GM12891 (cell line): Measurements from ENCODE around the gene KIAA1614.

Source experiments
- DNase-seq: peaks from one replicate; pipeline ENCODE4 v3.0.0; 2011; ENCODE audit warnings: low spot score; ENCODE audit not compliant: insufficient read length
- FAIRE-seq: peaks from 2 replicates; lab custom pipeline; 2011; peaks lifted over from hg19 to GRCh38; lab: Jason Lieb, UNC
- PAX5 ChIP-seq: IDR thresholded peaks from 2 replicates; pipeline ENCODE4 v1.6.1; 2011; ENCODE audit warnings: low read length, moderate library complexity, mild to moderate bottlenecking; ENCODE audit not compliant: insufficient read depth, severe bottlenecking
- POLR2A ChIP-seq: IDR thresholded peaks from 2 replicates; pipeline ENCODE4 v1.6.1; 2011; ENCODE audit warnings: low read depth, low read length, control low read depth
- POLR2AphosphoS5 ChIP-seq: IDR thresholded peaks from 2 replicates; pipeline ENCODE4 v1.6.1; 2011; ENCODE audit warnings: low read depth, low read length, control low read depth
- POU2F2 ChIP-seq: IDR thresholded peaks from 2 replicates; pipeline ENCODE4 v1.6.1; 2011; ENCODE audit warnings: low read depth, mild to moderate bottlenecking, control low read depth, low read length, moderate library complexity
- SPI1 ChIP-seq: IDR thresholded peaks from 2 replicates; pipeline ENCODE4 v1.6.1; 2011; ENCODE audit warnings: low read depth, low read length, control low read depth
- TAF1 ChIP-seq: IDR thresholded peaks from 2 replicates; pipeline ENCODE4 v1.6.1; 2011; ENCODE audit warnings: low read depth, low read length, control low read depth

Gene KIAA1614

GRCh38 chr1:180892675-180893074 lies 20.0 kb upstream of the KIAA1614 start:
- no peak for FAIRE-seq
- DNase-seq, result no peak
- TF ChIP-seq POU2F2, result no peak
- TF ChIP-seq POLR2A, result no peak
- no peak for TF ChIP-seq SPI1

GRCh38 chr1:180893614-180894013 lies 19.1 kb upstream of the KIAA1614 start:
- DNase-seq (no peak), FAIRE-seq (no peak)
- TF ChIP-seq TAF1 (no peak), PAX5 (no peak), POU2F2 (no peak), POLR2AphosphoS5 (no peak), SPI1 (no peak), POLR2A (no peak)

GRCh38 chr1:180896161-180896560 lies 16.5 kb upstream of the KIAA1614 start:
- no peak for TF ChIP-seq SPI1
- no peak for TF ChIP-seq POLR2A
- TF ChIP-seq TAF1, result no peak
- TF ChIP-seq PAX5, result no peak
- no peak for TF ChIP-seq POLR2AphosphoS5
- no peak for TF ChIP-seq POU2F2
- FAIRE-seq (no peak), DNase-seq (no peak)

- TF ChIP-seq TAF1 (no peak), POLR2AphosphoS5 (no peak), SPI1 (no peak), PAX5 (no peak)
- no peak for DNase-seq
- FAIRE-seq, result no peak
These were observed 14.1 kb upstream of the KIAA1614 start for GRCh38 chr1:180898441-180899219.

- FAIRE-seq (no peak), DNase-seq (no peak)
- TF ChIP-seq POLR2AphosphoS5 (no peak), POLR2A (no peak), TAF1 (no peak), SPI1 (no peak), PAX5 (no peak), POU2F2 (no peak)
These were observed 13.4 kb upstream of the KIAA1614 start for GRCh38 chr1:180899262-180899661.

GRCh38 chr1:180901076-180901990 lies 11.4 kb upstream of the KIAA1614 start:
- TF ChIP-seq PAX5, result no peak
- TF ChIP-seq SPI1, result no peak
- TF ChIP-seq POLR2AphosphoS5, result no peak
- TF ChIP-seq TAF1, result no peak
- FAIRE-seq, result no peak
- DNase-seq, result no peak

GRCh38 chr1:180902541-180902940 lies 10.2 kb upstream of the KIAA1614 start:
- TF ChIP-seq POU2F2 (no peak), POLR2A (no peak), POLR2AphosphoS5 (no peak), PAX5 (no peak), TAF1 (no peak), SPI1 (no peak)
- no peak for DNase-seq
- no peak for FAIRE-seq

- FAIRE-seq, result no peak
- no peak for DNase-seq
- TF ChIP-seq POLR2AphosphoS5, result no peak
- no peak for TF ChIP-seq PAX5
- TF ChIP-seq SPI1, result no peak
- TF ChIP-seq POLR2A, result no peak
- TF ChIP-seq TAF1, result no peak
- no peak for TF ChIP-seq POU2F2
These were observed 6.8 kb upstream of the KIAA1614 start for GRCh38 chr1:180905927-180906326.

- FAIRE-seq (no peak), DNase-seq (no peak)
These were observed 6.2 kb upstream of the KIAA1614 start for GRCh38 chr1:180906511-180906910.

More at GRCh38 chr1:180906511-180906910, 6.2 kb upstream of the KIAA1614 start:
- TF ChIP-seq POLR2A (no peak), TAF1 (no peak), SPI1 (no peak), POU2F2 (no peak), PAX5 (no peak), POLR2AphosphoS5 (no peak)
